GM19351 (cell line): ENCODE data around the gene GRAMD2B.
"Not testable (repeated sequence)": the region's sequence is repeated elsewhere in the genome, so short reads cannot be mapped to it uniquely, and the experiment has no call there.

Experiments used
- ATAC-seq: cut with Tn5 transposase; IDR thresholded peaks from one replicate; pipeline ENCODE4 v1.9.1; 2021; ENCODE audit warnings: mild to moderate bottlenecking, moderate library complexity; ENCODE audit not compliant: unreplicated experiment

Gene GRAMD2B

GRCh38 chr5:126410623-126411022, 12.6 kb upstream of the GRAMD2B start:
- ATAC-seq, result no peak

DNA sequence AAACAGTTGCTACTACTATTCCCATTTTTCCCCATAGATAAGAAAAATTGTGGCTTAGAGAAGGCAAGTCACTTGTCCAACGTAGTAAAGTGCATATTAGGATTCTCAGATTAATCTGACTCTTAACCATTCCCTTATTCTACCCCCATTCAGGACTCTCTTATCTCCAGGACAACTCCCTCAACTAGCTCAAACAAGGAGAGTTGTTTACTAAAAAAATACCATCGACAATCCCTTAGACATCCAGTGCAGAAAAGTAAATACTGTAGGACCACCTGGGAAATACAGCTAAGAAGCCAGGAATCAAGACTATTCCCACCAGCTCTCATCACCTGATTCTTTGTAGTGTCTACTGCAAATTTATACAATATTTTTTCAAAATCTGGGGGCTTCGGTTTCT, 9.4 kb upstream of the GRAMD2B start:
- no peak for ATAC-seq

DNA sequence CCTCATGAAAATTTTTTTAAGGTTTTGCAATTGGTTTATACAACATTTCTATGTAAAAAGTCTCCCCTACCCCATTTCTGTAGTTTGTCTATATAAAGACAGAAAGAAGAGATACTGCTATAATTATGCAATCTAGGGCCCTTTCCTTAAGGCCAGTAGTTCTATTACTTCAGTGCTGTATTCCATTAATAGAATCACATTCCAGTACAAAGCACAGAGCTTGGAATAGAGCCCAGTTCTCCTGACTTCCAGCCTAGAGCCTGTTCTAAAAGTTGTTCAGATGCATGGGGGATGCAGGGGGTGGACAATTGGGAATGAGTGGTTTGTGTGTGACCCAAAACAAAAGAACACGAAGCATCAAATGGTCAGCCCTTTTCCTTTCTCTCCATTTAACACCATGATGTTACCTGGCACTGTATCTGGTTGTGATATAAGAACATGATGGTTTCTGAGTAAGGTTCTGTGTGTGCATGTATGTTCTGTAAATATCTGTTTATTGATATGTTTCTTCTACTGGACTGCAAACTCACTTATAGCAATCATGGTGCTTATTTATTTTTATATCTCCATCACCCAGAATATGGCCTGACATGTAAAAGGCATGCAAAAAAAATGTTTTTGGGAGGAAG, 8.2 kb upstream of the GRAMD2B start:
- ATAC-seq, result no peak

DNA sequence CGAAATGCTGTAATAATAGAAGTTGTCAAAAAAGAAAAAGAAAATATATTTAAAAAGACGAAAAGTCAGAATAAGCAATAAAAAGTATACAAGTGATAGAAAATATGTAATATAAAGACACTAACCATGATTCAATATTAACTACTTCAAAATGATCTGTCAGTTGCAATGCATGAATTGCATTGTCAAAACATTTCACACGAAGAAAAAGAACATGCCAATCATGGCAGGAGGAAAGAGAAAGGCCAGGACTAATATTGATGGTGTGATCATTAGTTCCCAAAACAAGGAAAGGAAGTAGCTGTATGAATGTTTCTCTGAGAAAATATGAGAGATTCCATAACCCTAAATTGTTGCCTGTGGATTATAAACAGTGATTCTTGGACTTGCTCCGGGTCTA, 7.4 kb upstream of the GRAMD2B start:
- ATAC-seq, result no peak

GRCh38 chr5:126416266-126416925, 6.8 kb upstream of the GRAMD2B start:
- ATAC-seq, result no peak

- ATAC-seq, result no peak
These were observed 6.0 kb upstream of the GRAMD2B start for GRCh38 chr5:126417178-126417577.

- no peak for ATAC-seq
These were observed 4.1 kb upstream of the GRAMD2B start for GRCh38 chr5:126419102-126419501.

- no peak for ATAC-seq
These were observed 5.2 kb downstream of the GRAMD2B start for GRCh38 chr5:126428421-126428820.

GRCh38 chr5:126430631-126431030, 7.4 kb downstream of the GRAMD2B start:
- ATAC-seq, result no peak

DNA sequence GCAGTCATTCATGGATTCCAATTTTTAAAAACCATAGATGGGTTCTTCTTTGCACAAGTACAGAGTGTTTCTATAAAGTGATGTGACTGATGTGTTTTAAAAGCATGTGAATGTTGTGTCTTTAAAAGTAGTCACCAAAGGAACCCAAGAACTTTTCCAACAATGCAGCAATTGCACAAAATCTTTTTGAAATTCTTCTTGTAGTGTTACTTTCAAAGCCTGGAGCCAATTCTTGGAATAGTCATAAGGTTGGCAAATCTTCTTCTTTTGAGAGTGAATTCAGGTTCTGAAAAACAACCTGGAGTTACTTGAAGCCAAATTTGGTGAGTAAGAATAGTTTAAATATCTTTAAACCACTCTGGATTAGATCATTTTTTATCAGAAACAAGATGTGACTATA, 10.5 kb downstream of the GRAMD2B start:
- no peak for ATAC-seq

DNA sequence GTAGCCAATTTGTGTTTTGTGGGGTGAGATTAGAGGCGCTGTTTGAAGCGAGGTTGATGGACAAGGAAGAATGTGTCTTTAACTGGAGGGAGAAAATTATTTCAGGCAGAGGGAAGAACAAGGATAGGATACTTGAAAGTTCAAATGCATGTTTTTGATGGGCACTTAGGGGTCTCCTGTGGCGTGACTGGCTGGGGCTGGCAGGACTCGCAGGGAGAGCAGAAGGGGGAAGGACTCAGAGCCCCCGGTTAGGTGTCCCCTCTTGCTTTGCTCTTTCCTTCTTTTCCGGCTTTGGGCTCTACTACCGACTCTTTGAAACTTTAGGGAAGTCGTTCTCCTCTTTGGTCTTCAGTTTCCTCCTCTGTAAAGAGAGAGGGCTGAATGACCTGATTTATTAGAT, 12.1 kb downstream of the GRAMD2B start:
- ATAC-seq, result no peak

DNA sequence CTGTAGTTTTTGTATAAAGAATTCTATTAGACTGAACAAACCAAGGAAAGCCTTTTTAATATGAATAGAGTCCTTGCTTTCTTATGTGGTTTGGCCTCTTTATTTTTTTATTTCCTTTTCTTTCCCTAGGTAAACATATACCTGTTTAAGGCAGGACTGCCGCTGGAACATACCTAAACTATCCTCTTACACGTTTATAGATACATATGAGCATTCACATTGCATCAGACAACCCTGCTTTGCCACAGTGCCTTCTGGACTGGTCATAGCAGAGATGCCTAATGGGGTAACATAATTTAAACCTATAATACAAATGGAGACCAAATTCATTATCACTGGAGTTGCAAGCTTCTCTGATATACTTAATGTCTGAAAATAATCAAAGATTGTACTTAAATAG, 12.5 kb downstream of the GRAMD2B start:
- no peak for ATAC-seq

DNA sequence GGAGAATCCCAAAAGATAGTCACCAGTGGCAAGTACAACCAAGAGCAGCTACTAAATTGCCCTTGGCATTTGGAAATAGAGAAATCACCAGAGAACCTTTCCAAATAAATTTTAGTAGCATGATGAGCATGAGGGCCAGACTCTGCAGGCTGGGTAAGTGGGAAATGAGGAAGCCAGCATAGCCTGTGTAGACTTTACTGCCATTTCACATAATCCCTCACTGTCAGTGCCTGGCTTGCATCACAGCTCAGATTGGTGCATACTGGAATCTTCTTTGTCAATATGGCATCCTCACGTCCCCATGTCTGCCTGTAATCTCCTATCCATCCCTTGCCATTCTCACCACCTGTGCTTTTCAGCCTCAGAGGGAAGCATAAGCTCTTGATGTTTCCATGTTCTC, 14.5 kb downstream of the GRAMD2B start:
- ATAC-seq, result peak; percentile 17

DNA sequence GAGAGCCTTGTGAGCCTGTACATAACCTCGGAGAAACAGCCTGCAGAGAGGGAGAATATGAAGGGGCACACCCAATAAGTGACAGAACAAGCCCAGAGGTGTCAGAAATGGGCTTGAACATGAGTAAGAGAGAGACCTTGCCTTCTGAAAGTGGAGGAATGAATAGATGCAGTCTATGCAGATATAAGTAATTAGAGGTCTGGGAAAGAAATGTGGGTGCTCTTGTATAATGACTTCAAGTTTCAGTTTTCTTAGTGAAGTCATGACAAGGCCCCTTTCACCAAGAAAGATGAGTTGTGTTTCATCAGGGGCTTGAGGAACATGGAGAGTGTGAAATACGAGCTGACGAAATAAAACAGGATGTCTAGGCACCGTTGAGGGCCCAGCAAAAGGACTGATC, 15.1 kb downstream of the GRAMD2B start:
- ATAC-seq, result peak; percentile 96

GRCh38 chr5:126438868-126439267, 15.7 kb downstream of the GRAMD2B start:
- no peak for ATAC-seq

DNA sequence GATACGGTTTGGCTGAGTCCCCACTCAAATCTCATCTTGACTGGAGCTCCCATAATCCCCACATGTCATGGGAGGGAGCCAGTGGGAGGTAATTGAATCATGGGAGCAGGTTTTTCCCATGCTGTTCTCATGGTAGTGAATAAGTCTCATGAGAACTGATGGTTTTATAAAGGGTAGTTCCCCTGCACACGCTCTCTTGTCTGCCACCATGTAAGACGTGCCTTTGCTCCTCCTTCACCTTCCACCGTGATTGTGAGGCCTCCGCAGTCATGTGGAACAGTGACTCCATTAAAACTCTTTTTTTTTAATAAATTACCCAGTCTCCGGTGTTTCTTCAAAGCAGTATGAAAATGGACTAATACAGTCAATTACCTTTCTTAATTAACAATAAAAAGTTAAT, 16.5 kb downstream of the GRAMD2B start:
- not testable (repeated sequence) for ATAC-seq

DNA sequence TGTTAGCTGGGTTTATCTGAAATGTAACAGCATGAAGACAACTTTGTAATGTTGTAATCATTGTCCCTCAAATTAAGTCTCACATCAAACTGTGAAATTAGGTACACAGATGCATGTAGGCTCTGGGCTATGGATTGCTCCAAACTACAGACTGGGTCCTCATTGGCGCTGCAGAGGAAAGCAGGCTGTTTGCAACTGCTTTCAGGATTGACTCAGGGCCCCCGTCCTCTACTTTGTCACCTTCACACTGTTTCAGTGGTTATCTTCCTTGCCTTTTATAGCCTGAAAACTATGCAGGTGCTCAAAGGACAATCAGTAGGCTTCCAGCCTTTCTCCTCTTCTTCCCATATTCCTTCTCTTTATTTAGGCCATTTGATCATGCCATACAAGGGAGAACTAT, 18.0 kb downstream of the GRAMD2B start:
- ATAC-seq, result no peak

GRCh38 chr5:126443374-126443851, 20.2 kb downstream of the GRAMD2B start:
- peak; percentile 85 for ATAC-seq

- ATAC-seq, result no peak
These were observed 20.9 kb downstream of the GRAMD2B start for GRCh38 chr5:126444137-126444536.

DNA sequence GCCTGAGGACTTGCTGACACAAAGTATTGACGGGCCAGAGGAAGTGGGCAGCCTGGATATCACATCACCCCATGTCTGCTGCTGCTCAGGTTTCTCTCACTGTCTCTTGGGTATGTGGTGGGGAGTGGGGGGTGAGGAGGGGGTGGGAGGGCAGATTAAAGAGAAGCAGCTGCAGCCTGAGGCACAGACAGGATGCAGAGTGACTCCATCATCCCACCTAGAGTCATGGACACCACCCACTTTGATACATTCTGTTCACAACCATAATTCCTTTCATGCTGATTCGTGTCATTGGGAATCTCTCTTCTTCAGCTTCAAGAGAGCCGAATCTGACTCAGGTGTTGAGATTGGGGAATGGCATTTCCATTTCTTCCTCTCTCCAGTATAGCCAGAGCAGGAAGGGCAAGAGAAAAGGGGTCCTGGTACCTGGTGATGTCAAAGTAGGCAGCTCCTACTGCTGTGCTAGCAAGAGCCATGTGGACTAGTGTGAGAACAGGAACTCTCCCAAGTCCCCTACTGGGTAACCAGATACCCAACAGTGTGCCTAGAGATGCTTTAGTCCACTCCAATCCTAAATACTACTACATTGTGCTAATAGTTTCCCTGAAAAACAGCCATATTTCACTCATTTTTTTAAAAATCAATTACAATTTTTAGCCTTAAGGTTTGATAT, 22.4 kb downstream of the GRAMD2B start:
- ATAC-seq, result no peak

GRCh38 chr5:126446498-126447224, 23.5 kb downstream of the GRAMD2B start:
- ATAC-seq, result peak; percentile 31

DNA sequence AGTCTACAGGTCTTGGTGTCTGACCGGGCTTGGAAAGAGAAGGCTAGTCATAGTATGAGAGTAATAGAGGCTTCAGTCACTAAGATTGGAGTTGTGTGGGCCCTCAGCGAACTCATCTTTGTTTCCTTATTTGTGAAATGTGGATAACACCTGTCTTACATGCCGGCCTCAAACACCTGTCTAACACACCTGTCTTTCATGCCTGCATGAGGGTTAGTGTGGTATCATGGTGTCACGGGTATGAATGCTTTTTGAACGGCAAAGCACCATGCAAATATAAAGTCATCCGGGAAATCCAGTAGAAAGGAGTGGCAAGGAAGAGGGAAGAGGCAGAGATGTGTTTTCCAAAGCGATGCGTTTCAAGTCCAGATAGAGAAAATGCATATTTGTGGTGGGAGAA, 25.5 kb downstream of the GRAMD2B start:
- no peak for ATAC-seq
